Astrocyte (in vitro differentiated cells and primary cell): ENCODE data around the gene PIM3.

Experiments used
- EZH2 ChIP-seq: IDR thresholded peaks from 2 replicates; pipeline ENCODE4 v1.6.1; 2012; ENCODE audit warnings: mild to moderate bottlenecking, low read length, inconsistent platforms; ENCODE audit not compliant: insufficient read depth
- TF ChIP-seq, protein P1 (sequence below): IDR thresholded peaks from 2 replicates; pipeline ENCODE4 v1.5.1; 2011; ENCODE audit warnings: low read depth, mild to moderate bottlenecking, inconsistent platforms, low read length, moderate library complexity; ENCODE audit not compliant: insufficient read depth

DNA sequence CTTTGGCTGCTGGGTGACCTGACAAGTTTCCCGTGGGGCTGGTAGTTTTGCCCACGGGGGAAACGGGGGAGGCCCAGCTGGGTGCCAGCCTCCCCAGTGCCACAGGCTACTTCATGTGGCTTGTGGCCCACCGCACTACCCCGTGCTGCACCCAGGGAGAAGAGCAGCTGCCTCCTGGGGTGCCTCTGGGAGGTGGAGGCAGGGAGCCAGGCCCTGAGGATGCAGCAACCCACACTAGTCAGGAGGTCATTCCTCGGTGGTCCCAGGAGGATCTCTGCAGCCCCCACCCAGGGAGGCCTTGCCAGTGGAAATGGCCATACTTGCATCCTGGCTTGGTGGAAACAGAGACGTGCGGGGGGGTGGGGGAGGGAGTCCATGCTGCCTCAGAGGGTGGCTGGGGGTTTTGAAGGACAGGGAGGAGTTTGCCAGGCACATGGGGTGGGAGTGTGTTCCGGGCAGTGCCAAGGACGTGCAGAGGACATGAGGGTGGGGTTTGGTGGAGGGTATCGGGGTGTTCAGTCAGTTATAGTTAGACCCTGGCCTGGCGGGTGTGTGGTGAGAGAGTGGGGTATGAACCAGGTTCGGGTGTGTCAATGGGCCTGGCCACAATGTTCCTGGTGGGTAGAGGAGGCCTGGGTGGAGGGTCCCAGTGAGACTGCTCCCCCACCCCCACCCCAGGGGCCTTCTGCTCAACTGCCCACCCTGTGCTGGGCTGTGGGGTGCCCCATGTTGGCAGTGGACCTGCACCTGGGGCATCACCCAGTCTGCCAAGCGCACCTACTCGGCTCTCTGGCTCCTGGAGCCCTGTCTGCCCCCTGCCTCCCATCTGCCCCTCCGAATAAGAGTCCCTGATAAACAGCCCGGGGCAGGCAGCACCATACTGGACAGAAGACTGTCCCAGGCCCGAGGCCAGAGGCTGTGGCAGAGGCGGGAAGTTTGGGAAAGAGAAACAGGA, 3.8 kb downstream of the PIM3 start:
- TF ChIP-seq, protein P1, sequence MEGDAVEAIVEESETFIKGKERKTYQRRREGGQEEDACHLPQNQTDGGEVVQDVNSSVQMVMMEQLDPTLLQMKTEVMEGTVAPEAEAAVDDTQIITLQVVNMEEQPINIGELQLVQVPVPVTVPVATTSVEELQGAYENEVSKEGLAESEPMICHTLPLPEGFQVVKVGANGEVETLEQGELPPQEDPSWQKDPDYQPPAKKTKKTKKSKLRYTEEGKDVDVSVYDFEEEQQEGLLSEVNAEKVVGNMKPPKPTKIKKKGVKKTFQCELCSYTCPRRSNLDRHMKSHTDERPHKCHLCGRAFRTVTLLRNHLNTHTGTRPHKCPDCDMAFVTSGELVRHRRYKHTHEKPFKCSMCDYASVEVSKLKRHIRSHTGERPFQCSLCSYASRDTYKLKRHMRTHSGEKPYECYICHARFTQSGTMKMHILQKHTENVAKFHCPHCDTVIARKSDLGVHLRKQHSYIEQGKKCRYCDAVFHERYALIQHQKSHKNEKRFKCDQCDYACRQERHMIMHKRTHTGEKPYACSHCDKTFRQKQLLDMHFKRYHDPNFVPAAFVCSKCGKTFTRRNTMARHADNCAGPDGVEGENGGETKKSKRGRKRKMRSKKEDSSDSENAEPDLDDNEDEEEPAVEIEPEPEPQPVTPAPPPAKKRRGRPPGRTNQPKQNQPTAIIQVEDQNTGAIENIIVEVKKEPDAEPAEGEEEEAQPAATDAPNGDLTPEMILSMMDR: no peak
- no peak for TF ChIP-seq EZH2
